IMR-90 (cell line): Measurements from ENCODE around the gene CC2D2B.

ENCODE experiments used
- BHLHE40 ChIP-seq: fragments of 150-350 bp; IDR thresholded peaks from 2 replicates; pipeline ENCODE4 v1.6.1; 2016; ENCODE audit warnings: mild to moderate bottlenecking, low read depth, low read length
- CEBPB ChIP-seq: IDR thresholded peaks from 2 replicates; pipeline ENCODE4 v1.6.1; 2012; ENCODE audit warnings: low read depth, low read length, improper control_type of control experiment
- CTCF ChIP-seq: conservative IDR thresholded peaks from 2 replicates; pipeline ENCODE4 v1.5.1; 2012; ENCODE audit warnings: mild to moderate bottlenecking, low read depth, low read length, improper control_type of control experiment
- FOS ChIP-seq: fragments of 150-350 bp; IDR thresholded peaks from 2 replicates; pipeline ENCODE4 v1.6.1; 2016; ENCODE audit warnings: low read depth, low read length
- MAZ ChIP-seq: IDR thresholded peaks from 2 replicates; pipeline ENCODE4 v1.6.1; 2012; ENCODE audit warnings: low read depth, mild to moderate bottlenecking, low read length, improper control_type of control experiment, moderate library complexity, borderline replicate concordance
- MXI1 ChIP-seq: IDR thresholded peaks from 2 replicates; pipeline ENCODE4 v1.6.1; 2012; ENCODE audit warnings: low read depth, mild to moderate bottlenecking, low read length, moderate library complexity, borderline replicate concordance
- NFE2L2 ChIP-seq: fragments of 150-350 bp; IDR thresholded peaks from 2 replicates; pipeline ENCODE4 v1.6.1; 2016; ENCODE audit warnings: low read depth, mild to moderate bottlenecking, low read length
- POLR2A ChIP-seq: IDR thresholded peaks from 2 replicates; pipeline ENCODE4 v1.6.1; 2012; ENCODE audit warnings: mild to moderate bottlenecking, low read depth, low read length
- RAD21 ChIP-seq: IDR thresholded peaks from 2 replicates; pipeline ENCODE4 v1.6.1; 2012; ENCODE audit warnings: low read length, improper control_type of control experiment
- RCOR1 ChIP-seq: IDR thresholded peaks from 2 replicates; pipeline ENCODE4 v1.6.1; 2012; ENCODE audit warnings: mild to moderate bottlenecking, low read length, improper control_type of control experiment; ENCODE audit not compliant: insufficient replicate concordance

DNA sequence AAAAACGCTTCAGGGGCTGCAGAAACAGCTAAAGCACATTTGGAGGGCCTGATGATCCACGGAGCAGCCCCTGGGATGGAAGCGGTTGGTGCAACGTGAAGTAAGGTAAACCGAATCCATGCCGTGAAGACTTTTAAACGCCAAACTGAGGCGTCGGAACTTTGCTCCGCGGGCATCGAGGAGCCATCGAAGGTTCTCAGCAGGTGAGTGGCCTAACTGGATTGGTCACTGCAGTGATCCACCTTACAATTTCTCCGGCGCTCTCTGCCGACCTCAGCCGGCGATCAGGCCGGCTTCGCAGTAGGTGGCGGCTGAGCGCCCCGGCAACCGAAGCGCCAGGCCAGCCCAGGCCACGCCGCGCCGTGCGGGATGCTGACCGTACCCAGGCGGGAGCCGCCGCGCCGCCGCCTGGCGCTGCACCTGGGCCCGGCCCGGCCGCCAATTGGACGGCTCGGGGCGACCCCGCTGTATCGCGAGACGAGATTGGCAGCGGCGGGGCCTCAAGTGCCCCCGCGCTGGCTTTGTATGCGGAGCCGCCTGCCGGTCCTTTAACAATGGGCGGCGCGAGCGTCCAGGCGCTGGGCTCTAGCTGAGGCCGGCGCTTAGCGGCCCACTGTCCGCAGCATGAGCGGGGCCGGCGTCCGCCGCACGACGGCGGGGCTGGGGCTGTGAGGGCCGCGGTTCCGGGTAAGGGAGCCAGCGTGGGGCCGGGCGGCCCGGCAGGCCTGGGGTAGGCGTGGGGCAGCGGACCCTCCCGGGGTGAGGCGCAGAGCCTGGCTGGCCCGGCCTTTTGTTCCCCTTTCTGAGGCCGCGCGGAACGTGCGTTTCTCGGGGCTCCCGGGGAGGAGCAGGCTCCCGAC lies 135.5 kb downstream of the CC2D2B start, which contains the start of gene CCNJ:
- TF ChIP-seq CTCF = 0 out of 2 replicates have a peak, but pooled peaks have one; percentile 11
- TF ChIP-seq MXI1 = no peak
- TF ChIP-seq RAD21 = no peak
- no peak for TF ChIP-seq CEBPB
- TF ChIP-seq MAZ = peak; percentile 69; the same call in 1 of the 2 replicates
- TF ChIP-seq POLR2A = peak; percentile 89
- TF ChIP-seq FOS = no peak
- no peak for TF ChIP-seq BHLHE40
- no peak for TF ChIP-seq RCOR1
- TF ChIP-seq NFE2L2 = no peak
